Activated T-cell treated with anti-CD3 and anti-CD28 coated beads, Interleukin-2, amount 50 U/mL, for 4 hours (primary cell): Measurements from ENCODE around the gene COL25A1. TPM values are rescaled to one million over a fixed set of nuclear protein-coding genes. Genes with fewer than 3 reads are reported as not detected.

ENCODE experiments used
- ATAC-seq, 2 donors: fragments of 200-7000 bp; cut with Tn5 transposase; one replicate each; pipeline ENCODE4 v1.10.0; 2021
- DNase-seq: peaks from one replicate; pipeline ENCODE4 v3.0.0-alpha.2; 2020
- H3K27me3 Mint-ChIP-seq: one replicate; pipeline ENCODE4 v1.8.0; 2021; ENCODE audit warnings: low read depth, mixed read lengths
- H3K36me3 Mint-ChIP-seq: one replicate; pipeline ENCODE4 v1.8.0; 2022; ENCODE audit warnings: mixed read lengths; ENCODE audit not compliant: insufficient read depth
- H3K4me1 Mint-ChIP-seq: one replicate; pipeline ENCODE4 v1.8.0; 2021; ENCODE audit warnings: low read depth, mixed read lengths
- H3K4me3 Mint-ChIP-seq: one replicate; pipeline ENCODE4 v1.8.0; 2021; ENCODE audit warnings: mild to moderate bottlenecking, moderate library complexity, mixed read lengths
- H3K9me3 Mint-ChIP-seq: one replicate; pipeline ENCODE4 v1.8.0; 2021; ENCODE audit warnings: mixed read lengths
- total RNA-seq, 3 donors: library from RNA; stranded (reverse); gene quantifications; one replicate each; pipeline ENCODE4 v1.2.1, GENCODE V29; 2021

The COL25A1 gene
- total RNA-seq, 3 donors from 2014 or later = 0.05 TPM; not detected in 2

GRCh38 chr4:109215506-109215905, 87.0 kb downstream of the COL25A1 start:
- Mint-ChIP-seq H3K36me3 (no peaks in the 10 kb centered on the region), H3K9me3 (no peaks in the 10 kb centered on the region), H3K4me3 (no peak overlapping the region), H3K4me1 (no peaks in the 10 kb centered on the region), H3K27me3 (peaks cover 5% of the 10 kb centered on the region)
- DNase-seq (no peak), ATAC-seq (no peak)

GRCh38 chr4:109214622-109215301, 87.7 kb downstream of the COL25A1 start:
- no peak for DNase-seq
- Mint-ChIP-seq H3K4me3 (no peak overlapping the region), H3K9me3 (no peaks in the 10 kb centered on the region), H3K36me3 (no peaks in the 10 kb centered on the region), H3K27me3 (peaks cover 2% of the 10 kb centered on the region), H3K4me1 (no peaks in the 10 kb centered on the region)
- no peak for ATAC-seq

DNA sequence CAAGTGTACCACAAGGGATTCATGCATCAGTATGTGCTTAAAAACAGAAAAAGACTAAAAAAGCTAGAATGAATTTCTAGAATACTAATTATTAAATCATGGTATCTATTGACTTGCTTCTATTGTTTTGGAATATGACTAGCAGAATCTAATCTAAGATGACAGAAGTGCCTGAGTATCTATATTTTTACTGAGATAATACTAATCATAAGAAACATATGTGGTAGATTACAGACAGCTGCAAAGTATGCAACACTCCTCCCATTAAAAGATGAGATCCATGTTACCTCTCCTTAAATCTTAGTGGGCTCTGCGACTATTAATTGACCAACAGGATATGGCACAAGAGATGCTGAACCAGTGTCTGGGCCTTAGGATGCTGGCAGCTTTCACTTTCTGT, 89.4 kb downstream of the COL25A1 start:
- Mint-ChIP-seq H3K27me3 (peaks cover 2% of the 10 kb centered on the region), H3K9me3 (no peaks in the 10 kb centered on the region), H3K4me1 (no peaks in the 10 kb centered on the region), H3K36me3 (no peaks in the 10 kb centered on the region), H3K4me3 (no peak overlapping the region)
- DNase-seq (no peak), ATAC-seq (no peak)

- Mint-ChIP-seq H3K9me3 (no peaks in the 10 kb centered on the region), H3K36me3 (no peaks in the 10 kb centered on the region), H3K4me1 (no peaks in the 10 kb centered on the region), H3K27me3 (peaks cover 2% of the 10 kb centered on the region), H3K4me3 (no peak overlapping the region)
- DNase-seq (no peak), ATAC-seq (no peak)
Observed at GRCh38 chr4:109211671-109212070, 90.8 kb downstream of the COL25A1 start.

DNA sequence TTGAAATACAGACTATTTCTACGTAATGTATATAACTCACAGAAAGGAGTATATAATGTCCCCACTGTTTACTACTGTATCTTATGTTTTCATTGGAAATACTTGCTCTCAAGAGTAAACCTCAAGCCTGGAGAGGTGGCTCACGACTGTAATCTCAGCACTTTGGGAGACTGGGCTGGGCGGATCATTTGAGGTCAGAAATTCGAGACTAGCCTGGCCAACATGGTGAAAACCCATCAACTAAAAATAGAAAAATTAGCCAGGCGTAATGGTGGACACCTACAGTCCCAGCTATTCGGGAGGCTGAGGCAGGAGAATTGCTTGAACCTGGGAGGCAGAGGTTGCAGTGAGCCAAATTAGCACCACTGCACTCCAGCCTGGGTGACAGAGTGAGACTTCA, 92.8 kb downstream of the COL25A1 start:
- no peak for DNase-seq
- peaks cover 2% of the 10 kb centered on the region for H3K27me3 Mint-ChIP-seq
- H3K9me3 Mint-ChIP-seq = no peaks in the 10 kb centered on the region
- no peak for ATAC-seq
- H3K4me1 Mint-ChIP-seq = no peaks in the 10 kb centered on the region
- H3K36me3 Mint-ChIP-seq = no peaks in the 10 kb centered on the region
- H3K4me3 Mint-ChIP-seq = no peak overlapping the region

DNA sequence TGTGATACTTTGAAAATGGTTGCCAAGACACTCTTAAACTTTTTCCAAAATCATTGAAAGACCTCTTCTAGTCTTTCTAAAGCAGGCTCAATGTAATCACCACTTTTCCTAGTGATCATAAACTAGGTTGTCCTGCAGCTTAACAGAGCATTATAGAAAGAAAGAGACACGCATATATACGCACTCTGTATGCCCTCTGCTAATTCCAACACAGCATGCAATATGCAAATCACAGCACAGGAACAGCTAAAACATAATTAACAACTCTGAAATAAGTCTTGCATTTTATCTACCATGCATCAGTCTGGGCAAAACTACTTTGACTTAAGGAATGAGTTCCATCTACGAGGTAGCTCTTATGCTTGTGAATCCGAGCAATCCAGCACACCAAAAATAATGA, 94.6 kb downstream of the COL25A1 start:
- DNase-seq (no peak), ATAC-seq (no peak)
- no peaks in the 10 kb centered on the region for H3K4me1 Mint-ChIP-seq
- H3K27me3 Mint-ChIP-seq = no peaks in the 10 kb centered on the region
- H3K4me3 Mint-ChIP-seq = no peak overlapping the region
- H3K36me3 Mint-ChIP-seq = no peaks in the 10 kb centered on the region
- H3K9me3 Mint-ChIP-seq = no peaks in the 10 kb centered on the region

DNA sequence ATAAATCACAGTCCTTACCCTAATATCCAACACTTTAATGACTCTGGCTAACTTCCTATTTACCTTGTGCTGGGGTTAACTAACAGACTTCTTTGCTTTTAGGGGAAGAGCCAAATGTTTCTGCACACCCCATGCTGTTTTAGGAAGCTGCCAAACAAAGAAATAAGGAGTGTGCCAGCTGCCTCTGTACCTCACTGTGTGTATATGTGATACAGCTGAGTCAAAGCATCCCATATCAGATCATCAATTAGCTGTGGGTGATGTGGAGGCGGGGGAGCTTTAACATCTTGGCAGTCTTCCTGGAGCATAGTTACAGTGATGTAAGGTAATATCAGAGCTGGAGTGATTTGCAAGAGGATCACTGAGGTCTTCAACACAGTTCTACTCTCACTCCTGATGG, 95.4 kb downstream of the COL25A1 start:
- H3K4me3 Mint-ChIP-seq = no peak overlapping the region
- H3K36me3 Mint-ChIP-seq = no peaks in the 10 kb centered on the region
- ATAC-seq (no peak), DNase-seq (no peak)
- H3K4me1 Mint-ChIP-seq = no peaks in the 10 kb centered on the region
- H3K9me3 Mint-ChIP-seq = no peaks in the 10 kb centered on the region
- H3K27me3 Mint-ChIP-seq = peaks cover 4% of the 10 kb centered on the region

DNA sequence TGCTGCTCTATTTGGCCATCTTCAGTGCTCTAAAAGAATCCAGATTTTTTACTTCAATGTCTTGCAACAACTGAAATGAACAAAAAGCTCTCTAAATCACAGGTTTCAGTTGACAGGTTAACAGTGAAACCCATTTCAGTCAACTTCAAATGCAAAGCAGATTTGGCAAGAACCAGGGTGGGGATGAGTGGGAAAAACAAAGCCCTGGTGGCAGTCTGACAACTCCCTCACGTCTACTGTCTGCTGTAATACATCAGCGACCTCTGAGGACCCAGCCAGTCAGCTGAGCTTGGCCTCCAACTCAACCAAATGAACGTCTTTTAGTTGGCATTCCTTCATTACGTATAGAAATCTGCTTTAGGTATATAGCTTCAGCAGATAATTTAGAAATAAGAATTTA, 95.8 kb downstream of the COL25A1 start:
- H3K27me3 Mint-ChIP-seq = peaks cover 7% of the 10 kb centered on the region
- no peak for DNase-seq
- no peaks in the 10 kb centered on the region for H3K4me1 Mint-ChIP-seq

GRCh38 chr4:109205186-109205585, 97.3 kb downstream of the COL25A1 start:
- Mint-ChIP-seq H3K4me1 (no peaks in the 10 kb centered on the region), H3K9me3 (no peaks in the 10 kb centered on the region), H3K4me3 (no peak overlapping the region), H3K27me3 (peaks cover 7% of the 10 kb centered on the region), H3K36me3 (no peaks in the 10 kb centered on the region)
- DNase-seq (no peak), ATAC-seq (no peak)

More for the DNA sequence above, 95.8 kb downstream of the COL25A1 start:
- no peaks in the 10 kb centered on the region for H3K9me3 Mint-ChIP-seq
- ATAC-seq = no peak
- H3K4me3 Mint-ChIP-seq = no peak overlapping the region
- H3K36me3 Mint-ChIP-seq = no peaks in the 10 kb centered on the region

- H3K9me3 Mint-ChIP-seq = no peaks in the 10 kb centered on the region
- no peak overlapping the region for H3K4me3 Mint-ChIP-seq
- ATAC-seq = no peak
- no peaks in the 10 kb centered on the region for H3K4me1 Mint-ChIP-seq
- no peak for DNase-seq
- no peaks in the 10 kb centered on the region for H3K36me3 Mint-ChIP-seq
- H3K27me3 Mint-ChIP-seq = peaks cover 8% of the 10 kb centered on the region
Observed at GRCh38 chr4:109199585-109199984, 102.9 kb downstream of the COL25A1 start.

GRCh38 chr4:109195646-109196045, 106.8 kb downstream of the COL25A1 start:
- Mint-ChIP-seq H3K4me1 (no peaks in the 10 kb centered on the region), H3K9me3 (no peaks in the 10 kb centered on the region), H3K36me3 (no peaks in the 10 kb centered on the region), H3K27me3 (peaks cover 2% of the 10 kb centered on the region), H3K4me3 (no peak overlapping the region)
- ATAC-seq (no peak), DNase-seq (no peak)

GRCh38 chr4:109191216-109191615, 111.2 kb downstream of the COL25A1 start:
- Mint-ChIP-seq H3K36me3 (no peaks in the 10 kb centered on the region), H3K27me3 (peaks cover 1% of the 10 kb centered on the region), H3K4me3 (no peak overlapping the region), H3K9me3 (no peaks in the 10 kb centered on the region), H3K4me1 (no peaks in the 10 kb centered on the region)
- DNase-seq = no peak
- no peak for ATAC-seq

DNA sequence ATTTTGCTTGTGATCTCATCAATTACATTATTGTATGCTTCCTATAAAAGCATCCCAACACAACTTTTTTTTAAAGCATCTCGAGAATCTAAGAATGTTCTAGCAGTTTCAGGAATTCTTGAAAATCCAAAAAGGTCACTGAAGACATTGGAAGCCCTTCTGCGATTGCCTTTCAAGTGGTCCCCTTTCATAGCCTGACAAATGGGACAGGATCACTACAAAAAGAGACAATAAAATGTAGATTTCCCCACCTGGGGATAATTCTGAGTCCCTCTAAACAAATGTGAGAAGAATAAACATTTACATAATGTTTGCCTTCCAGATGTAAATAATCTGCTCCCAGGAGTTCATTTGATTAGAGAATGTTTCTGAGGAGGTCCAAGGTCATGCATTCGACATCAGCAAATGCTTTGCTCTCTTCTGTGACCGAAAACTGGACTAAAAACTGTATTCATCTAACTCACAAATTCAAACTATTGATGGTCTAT, 116.0 kb downstream of the COL25A1 start:
- ATAC-seq = no peak
- no peaks in the 10 kb centered on the region for H3K4me1 Mint-ChIP-seq
- no peaks in the 10 kb centered on the region for H3K36me3 Mint-ChIP-seq
- DNase-seq = no peak
- H3K27me3 Mint-ChIP-seq = peaks cover 9% of the 10 kb centered on the region
- H3K4me3 Mint-ChIP-seq = no peak overlapping the region
- H3K9me3 Mint-ChIP-seq = peaks cover 7% of the 10 kb centered on the region

DNA sequence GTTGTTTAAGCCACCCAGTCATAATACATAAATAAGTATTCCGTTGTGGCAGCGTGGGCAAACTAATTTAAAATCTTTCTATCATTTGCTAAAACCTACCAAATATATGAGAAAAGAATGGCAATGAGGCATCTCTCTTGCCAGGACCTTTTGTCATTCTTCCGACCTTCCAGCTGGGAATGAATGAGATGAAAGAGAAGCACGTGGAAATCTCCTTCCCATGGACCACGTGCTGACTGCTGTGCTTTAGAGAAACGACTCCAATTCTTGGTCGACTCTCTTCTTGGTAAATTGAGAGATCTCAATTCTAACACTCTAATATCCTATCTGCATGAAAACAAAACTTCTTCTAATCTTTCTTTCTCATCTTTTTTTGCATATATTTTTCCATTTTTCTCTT, 116.5 kb downstream of the COL25A1 start:
- ATAC-seq = no peak

GRCh38 chr4:109185548-109185947, 116.9 kb downstream of the COL25A1 start:
- DNase-seq (no peak), ATAC-seq (no peak)
- H3K36me3 Mint-ChIP-seq = no peaks in the 10 kb centered on the region
- peaks cover 7% of the 10 kb centered on the region for H3K9me3 Mint-ChIP-seq
- peaks cover 9% of the 10 kb centered on the region for H3K27me3 Mint-ChIP-seq
- H3K4me1 Mint-ChIP-seq = no peaks in the 10 kb centered on the region
- H3K4me3 Mint-ChIP-seq = no peak overlapping the region

More for the DNA sequence above, 116.5 kb downstream of the COL25A1 start:
- Mint-ChIP-seq H3K4me1 (no peaks in the 10 kb centered on the region), H3K9me3 (peaks cover 7% of the 10 kb centered on the region), H3K36me3 (no peaks in the 10 kb centered on the region), H3K27me3 (peaks cover 9% of the 10 kb centered on the region), H3K4me3 (no peak overlapping the region)
- no peak for DNase-seq
